ENCODE data around the gene KCP. TPM values are rescaled to one million over a fixed set of nuclear protein-coding genes. Genes with fewer than 3 reads are reported as not detected.

The KCP gene
- total RNA-seq, 1 donor from 2014 or later: 4.3 TPM

DNA sequence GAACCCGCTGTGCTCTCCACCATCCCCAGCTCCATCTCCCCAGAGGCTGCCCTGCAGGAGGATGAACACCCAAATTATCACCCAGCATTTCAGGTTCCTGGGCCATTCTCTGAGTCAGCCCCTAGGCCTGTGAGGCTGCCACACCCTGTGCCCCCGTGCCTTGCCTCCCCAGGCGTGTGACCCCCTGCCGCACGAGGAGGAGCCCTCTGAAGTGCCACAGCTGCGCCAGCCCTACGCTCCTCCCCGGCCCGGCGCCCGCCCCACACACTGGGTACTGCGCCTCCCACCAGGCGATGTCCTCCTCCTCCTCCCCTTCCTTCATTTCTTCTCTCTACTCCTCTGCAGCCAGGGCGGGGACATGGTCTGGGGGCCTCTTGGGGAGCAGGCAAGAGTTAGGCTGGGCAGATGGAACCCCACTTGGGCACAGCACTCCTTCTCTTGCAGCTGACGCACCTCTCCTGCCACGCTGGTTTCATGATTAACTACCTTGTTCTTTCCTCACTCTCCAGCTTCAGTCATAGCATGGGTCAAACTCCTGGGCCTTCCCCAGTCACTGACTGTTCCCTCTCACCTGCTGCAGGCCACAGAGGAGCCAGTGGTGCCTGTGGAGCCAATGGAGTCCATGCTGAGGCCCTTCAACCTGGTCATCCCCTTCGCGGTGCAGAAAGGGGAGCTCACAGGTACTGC, 60.6 kb downstream of the KCP start:
- Mint-ChIP-seq H3K27me3 (ENCODE audit: unreplicated experiment) (peaks cover 20% of the 10 kb centered on the region), H3K4me1 (ENCODE audit: unreplicated experiment) (no peaks in the 10 kb centered on the region), H3K36me3 (ENCODE audit: low read depth, unreplicated experiment) (no peaks in the 10 kb centered on the region), H3K4me3 (ENCODE audit: unreplicated experiment) (no peak overlapping the region), H3K9me3 (ENCODE audit: unreplicated experiment) (no peaks in the 10 kb centered on the region), H3K27ac (ENCODE audit: unreplicated experiment) (no peak overlapping the region)
- TF ChIP-seq CTCF (IDR thresholded peaks at IDR 0.05; ENCODE audit: unreplicated experiment): no peak
- no peak for DNase-seq (ENCODE audit: low spot score)

DNA sequence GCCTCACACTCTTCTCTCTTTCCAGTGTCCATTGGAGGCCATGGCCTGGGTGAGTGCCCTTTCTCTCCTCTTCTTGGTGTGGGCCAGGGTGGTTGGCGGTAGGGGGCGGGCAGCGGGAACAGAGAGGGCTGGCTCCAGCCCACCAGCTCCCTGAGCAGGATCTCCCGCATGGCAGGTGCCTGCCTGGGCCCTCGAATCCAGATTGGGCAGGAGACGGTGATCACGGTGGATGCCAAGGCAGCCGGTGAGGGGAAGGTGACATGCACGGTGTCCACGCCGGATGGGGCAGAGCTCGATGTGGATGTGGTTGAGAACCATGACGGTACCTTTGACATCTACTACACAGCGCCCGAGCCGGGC, 61.4 kb downstream of the KCP start:
- no peak overlapping the region for H3K4me3 Mint-ChIP-seq (ENCODE audit: unreplicated experiment)
- no peak for TF ChIP-seq CTCF (IDR thresholded peaks at IDR 0.05; ENCODE audit: unreplicated experiment)
- H3K9me3 Mint-ChIP-seq (ENCODE audit: unreplicated experiment): no peaks in the 10 kb centered on the region
- no peak for DNase-seq (ENCODE audit: low spot score)
- H3K36me3 Mint-ChIP-seq (ENCODE audit: low read depth, unreplicated experiment): no peaks in the 10 kb centered on the region
- no peak overlapping the region for H3K27ac Mint-ChIP-seq (ENCODE audit: unreplicated experiment)
- peaks cover 20% of the 10 kb centered on the region for H3K27me3 Mint-ChIP-seq (ENCODE audit: unreplicated experiment)
- no peaks in the 10 kb centered on the region for H3K4me1 Mint-ChIP-seq (ENCODE audit: unreplicated experiment)

- H3K9me3 Mint-ChIP-seq (ENCODE audit: unreplicated experiment): no peaks in the 10 kb centered on the region
- no peak overlapping the region for H3K4me3 Mint-ChIP-seq (ENCODE audit: unreplicated experiment)
- no peak overlapping the region for H3K27ac Mint-ChIP-seq (ENCODE audit: unreplicated experiment)
- H3K27me3 Mint-ChIP-seq (ENCODE audit: unreplicated experiment): peaks cover 20% of the 10 kb centered on the region
- no peak for DNase-seq (ENCODE audit: low spot score)
- TF ChIP-seq CTCF (IDR thresholded peaks at IDR 0.05; ENCODE audit: unreplicated experiment): no peak
- H3K36me3 Mint-ChIP-seq (ENCODE audit: low read depth, unreplicated experiment): no peaks in the 10 kb centered on the region
- no peaks in the 10 kb centered on the region for H3K4me1 Mint-ChIP-seq (ENCODE audit: unreplicated experiment)
Measured at GRCh38 chr7:128848289-128849155, 62.0 kb downstream of the KCP start.

- H3K27ac Mint-ChIP-seq (ENCODE audit: unreplicated experiment): no peak overlapping the region
- no peak overlapping the region for H3K4me3 Mint-ChIP-seq (ENCODE audit: unreplicated experiment)
Measured at GRCh38 chr7:128847721-128848211, 62.7 kb downstream of the KCP start.

More at GRCh38 chr7:128847721-128848211, 62.7 kb downstream of the KCP start:
- TF ChIP-seq CTCF (IDR thresholded peaks at IDR 0.05; ENCODE audit: unreplicated experiment): no peak
- no peaks in the 10 kb centered on the region for H3K4me1 Mint-ChIP-seq (ENCODE audit: unreplicated experiment)
- H3K9me3 Mint-ChIP-seq (ENCODE audit: unreplicated experiment): no peaks in the 10 kb centered on the region
- no peaks in the 10 kb centered on the region for H3K36me3 Mint-ChIP-seq (ENCODE audit: low read depth, unreplicated experiment)
- DNase-seq (ENCODE audit: low spot score): no peak
- peaks cover 16% of the 10 kb centered on the region for H3K27me3 Mint-ChIP-seq (ENCODE audit: unreplicated experiment)

Data from endothelial cell (in vitro differentiated cells).